Erythroblast (primary cell): ENCODE measurements around the gene PIK3C2G.

Source experiments
- GATA1 ChIP-seq: IDR thresholded peaks from 2 replicates; pipeline ENCODE4 v1.6.1; 2011; ENCODE audit warnings: low read depth, mild to moderate bottlenecking, control low read depth, low read length, moderate library complexity
- POLR2A ChIP-seq: IDR thresholded peaks from 2 replicates; pipeline ENCODE4 v1.6.1; 2011; ENCODE audit warnings: mild to moderate bottlenecking, low read length

DNA sequence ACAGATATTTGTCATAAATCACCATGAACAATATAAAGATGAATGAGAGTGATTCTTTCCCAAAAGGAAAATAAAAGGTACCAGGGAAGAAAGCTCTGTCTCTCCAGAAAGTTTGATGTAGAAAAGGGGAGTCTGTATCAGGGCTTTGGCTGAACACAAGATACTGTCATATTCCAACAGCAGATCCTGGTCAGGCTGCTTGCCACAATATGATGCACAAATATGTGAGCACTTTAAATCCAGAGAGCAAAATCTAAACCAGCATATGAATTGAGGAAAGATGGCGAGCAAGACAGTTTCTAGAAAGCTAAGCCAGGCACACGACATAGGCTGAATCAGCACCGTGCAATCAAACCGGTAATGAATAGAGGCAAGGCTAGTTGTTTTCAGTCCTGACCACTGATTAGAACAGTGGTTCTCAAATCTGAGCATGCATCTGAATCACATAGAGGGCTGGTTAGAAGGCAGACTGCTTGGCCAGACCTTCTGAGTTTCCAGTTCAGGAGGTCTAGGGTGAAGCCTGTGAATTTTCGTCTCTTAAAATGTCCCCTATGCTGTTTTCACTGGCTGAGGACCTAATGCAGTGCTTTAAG lies 415.8 kb downstream of the PIK3C2G start:
- no peak for TF ChIP-seq GATA1
- no peak for TF ChIP-seq POLR2A
